Endothelial cell of umbilical vein (primary cell): Measurements from ENCODE around the gene CEP350. TPM values are rescaled to one million over a fixed set of nuclear protein-coding genes. Genes with fewer than 3 reads are reported as not detected.
A peak's percentile ranks its signal among the peaks of the same experiment; 100 is the strongest.

Source experiments
- BruUV-seq: library from RNA; stranded (reverse); fragments of 400-500 nt; replicated peaks from 2 replicates; lab custom pipeline; 2021; lab: Mats Ljungman, UMichigan
- CTCF ChIA-PET: fragments of 300-600, 350-600 bp; sonication (Branson Sonifier 250); formaldehyde crosslinking; loops from one replicate; lab custom pipeline; 2021; ENCODE audit warnings: antibody characterized with exemption, inconsistent platforms; lab: Charles Lee
- POLR2A ChIA-PET: fragments of 300-600, 350-600 bp; sonication (Branson Sonifier 250); formaldehyde crosslinking; loops from one replicate; lab custom pipeline; 2021; ENCODE audit warnings: antibody characterized with exemption, inconsistent platforms; lab: Charles Lee
- DNase-seq: peaks from one replicate; pipeline ENCODE4 v3.0.0-alpha.2; 2011; ENCODE audit warnings: low read depth, low spot score
- FAIRE-seq: peaks from 2 replicates; lab custom pipeline; 2011; peaks lifted over from hg19 to GRCh38; lab: Jason Lieb, UNC
- H2AFZ ChIP-seq: 2 replicates; pipeline ENCODE4 v1.6.0; 2012; ENCODE audit warnings: low read depth, low read length, control low read depth, inconsistent platforms
- H3K27ac ChIP-seq: 2 replicates; pipeline ENCODE4 v1.5.1; 2011; ENCODE audit warnings: low read depth, mild to moderate bottlenecking, control low read depth, low read length, moderate library complexity; ENCODE audit not compliant: insufficient read depth
- H3K27me3 ChIP-seq, 2 experiments: 2 replicates each; pipeline versions ENCODE4 v1.6.0 to v1.6.1; 2011; ENCODE audit warnings: low read length in 2 of 2, mixed read lengths in 1 of 2; ENCODE audit not compliant: control insufficient read depth in 2 of 2, insufficient read depth in 2 of 2
- H3K36me3 ChIP-seq, 2 experiments: 2 replicates in 1 of 2; 3 replicates in 1 of 2; pipeline ENCODE4 v1.5.1; 2011; ENCODE audit warnings: low read length in 2 of 2, mild to moderate bottlenecking in 1 of 2, moderate library complexity in 1 of 2; ENCODE audit not compliant: control insufficient read depth in 2 of 2, insufficient read depth in 2 of 2; ENCODE audit errors: extremely low read depth in 1 of 2
- H3K4me1 ChIP-seq: 3 replicates; pipeline ENCODE4 v1.5.1; 2011; ENCODE audit warnings: mild to moderate bottlenecking, low read length; ENCODE audit not compliant: control insufficient read depth, insufficient read depth; ENCODE audit errors: extremely low read depth
- H3K4me2 ChIP-seq: 2 replicates; pipeline ENCODE4 v1.6.1; 2011; ENCODE audit warnings: low read length, control low read depth, mixed read lengths; ENCODE audit not compliant: insufficient read depth
- H3K4me3 ChIP-seq, 3 experiments: fragments of 200-600 bp in 1 of 3; sonication (generic), shearing (Covaris generic) in 1 of 3; replicated peaks in 1 of 3; 2 replicates each; pipeline ENCODE4 v1.5.1; 2011 to 2016; ENCODE audit warnings: control low read depth in 3 of 3, low read length in 3 of 3, mild to moderate bottlenecking in 2 of 3, inconsistent platforms in 1 of 3, low read depth in 1 of 3, moderate library complexity in 1 of 3; ENCODE audit not compliant: insufficient read depth in 1 of 3
- H3K79me2 ChIP-seq: 2 replicates; pipeline ENCODE4 v1.6.0; 2012; ENCODE audit warnings: low read length, inconsistent platforms; ENCODE audit not compliant: control insufficient read depth, insufficient read depth
- H3K9ac ChIP-seq: replicated peaks from 2 replicates; pipeline ENCODE3; 2011; ENCODE audit warnings: low read length, control low read depth; ENCODE audit not compliant: insufficient read depth; ENCODE audit errors: extremely low read depth
- H3K9me1 ChIP-seq: replicated peaks from 3 replicates; pipeline ENCODE4 v1.6.0; 2011; ENCODE audit warnings: mild to moderate bottlenecking, low read length; ENCODE audit not compliant: control insufficient read depth, insufficient read depth; ENCODE audit errors: extremely low read depth
- H3K9me3 ChIP-seq: replicated peaks from 2 replicates; pipeline ENCODE4 v1.5.1; 2012; ENCODE audit warnings: low read length, inconsistent platforms; ENCODE audit not compliant: control insufficient read depth, insufficient read depth
- H4K20me1 ChIP-seq: replicated peaks from 2 replicates; pipeline ENCODE3; 2011; ENCODE audit warnings: mild to moderate bottlenecking, low read length; ENCODE audit not compliant: control insufficient read depth, insufficient read depth; ENCODE audit errors: extremely low read depth
- EZH2 ChIP-seq: IDR thresholded peaks from 2 replicates; pipeline ENCODE4 v1.6.1; 2012; ENCODE audit warnings: borderline replicate concordance, low read depth, mild to moderate bottlenecking, moderate library complexity, low read length, inconsistent platforms; ENCODE audit not compliant: severe bottlenecking
- FOS ChIP-seq: IDR thresholded peaks from 2 replicates; pipeline ENCODE4 v1.6.1; 2011; ENCODE audit warnings: mild to moderate bottlenecking, low read length, moderate library complexity, borderline replicate concordance; ENCODE audit not compliant: insufficient read depth
- JUN ChIP-seq: IDR thresholded peaks from 2 replicates; pipeline ENCODE4 v1.6.1; 2011; ENCODE audit warnings: borderline replicate concordance, low read depth; ENCODE audit not compliant: insufficient read length, insufficient read depth
- dilution Hi-C: fragments of 300-500 bp; cut with MboI; formaldehyde crosslinking; loops from one replicate; pipeline ENCODE4 v1.15.0; 2019; ENCODE audit warnings: low sequenced_read_pairs; ENCODE audit not compliant: extremely low pct_ligation_motif_present
- intact Hi-C: fragments of 100-400 bp; cut with micrococcal nuclease; formaldehyde crosslinking; loops from one replicate; pipeline ENCODE4 v1.10.0; 2022
- polyA plus RNA-seq, 4 experiments: library from polyadenylated mRNA; depleted of rRNA in 3 of 4; stranded (reverse) in 3 of 4; unstranded in 1 of 4; fragments of >200 nt; gene quantifications; 2 replicates each; pipeline versions ENCODE4 v1.2.1 to v1.2.3, GENCODE V29; 2011 to 2012; ENCODE audit warnings: missing spikeins in 1 of 4
- total RNA-seq: library from RNA; stranded (reverse); gene quantifications from 2 replicates; pipeline ENCODE4 v1.2.3, GENCODE V29; 2021
- TF ChIP-seq, protein P1 (sequence below), 2 donors: IDR thresholded peaks; 1 replicate in 1 of 2; 2 replicates in 1 of 2; pipeline ENCODE4 v1.5.1; 2011; ENCODE audit warnings: low read length in 2 of 2, mild to moderate bottlenecking in 2 of 2, moderate library complexity in 2 of 2, control low read depth in 1 of 2, inconsistent platforms in 1 of 2, low read depth in 1 of 2; ENCODE audit not compliant: insufficient read depth in 1 of 2; ENCODE audit errors: extremely low read depth in 1 of 2
- TF ChIP-seq, protein P2 (sequence below): IDR thresholded peaks from 2 replicates; pipeline ENCODE4 v1.6.1; 2011; ENCODE audit not compliant: insufficient read depth, insufficient read length

CEP350 gene
- total and polyA plus RNA-seq, 2 donors (not counting 3 experiments of a cell fraction or from before 2014, with no cell fraction given), result 4.8 to 30.1 TPM

DNA sequence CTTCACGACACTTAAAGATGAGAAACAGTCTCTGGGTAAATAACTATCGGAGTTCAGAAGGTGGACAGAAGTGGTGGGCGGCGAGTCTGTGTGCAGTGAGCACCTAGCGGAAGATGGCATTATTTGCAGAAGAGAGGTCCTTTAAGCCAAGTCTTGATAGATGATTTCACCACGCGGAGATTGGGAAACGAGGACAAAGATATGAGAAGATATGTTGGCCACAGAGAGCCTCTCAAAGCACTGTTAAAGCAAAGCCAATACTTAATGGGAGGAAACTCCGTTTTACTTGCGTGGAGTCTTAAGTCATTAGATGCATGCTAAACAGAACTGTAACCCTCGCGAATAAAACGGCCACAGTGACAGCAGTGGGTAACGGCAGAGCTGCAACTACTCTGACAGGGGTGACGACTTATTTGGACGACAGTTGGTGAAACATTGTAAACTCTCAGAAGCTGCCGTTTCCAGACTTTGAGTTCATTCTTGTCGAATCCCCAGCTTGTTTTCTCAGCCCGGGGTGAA is 577 bp upstream of the CEP350 start:
- peak overlapping the region; percentile 94 for H2AFZ ChIP-seq
- no peak for DNase-seq

More for the DNA sequence above, 577 bp upstream of the CEP350 start:
- H3K4me2 ChIP-seq, result peak overlapping the region; percentile 74
- no peaks in the 10 kb centered on the region for H3K27me3 ChIP-seq
- peak overlapping the region; percentile 10 to 95 (median 63) for H3K4me3 ChIP-seq
- H3K9ac ChIP-seq, result peak overlapping the region; percentile 53
- ChIA-PET CTCF (interaction anchor here (0.7 to 1.5 kb wide), 8 partner anchors 13 to 215 kb away, joined by 3 to 4 read pairs (median 3); no protein-coding TSS in a partner anchor), POLR2A (interaction anchor here (0.5 to 1.0 kb wide), 3 partner anchors 71 to 399 kb away, joined by 3 to 5 read pairs (median 4); partner anchors contain the start of gene QSOX1)
- no peaks in the 10 kb centered on the region for H3K9me1 ChIP-seq
- dilution Hi-C loops (no loop called here), intact Hi-C loops (loop anchor here (1.0 kb wide), 4 partner anchors 72 to 214 kb away; partner anchors contain the start of genes QSOX1 and TOR1AIP1)
- H3K79me2 ChIP-seq, result peaks cover 35% of the 10 kb centered on the region
- no peaks in the 10 kb centered on the region for H3K9me3 ChIP-seq
- peak overlapping the region; percentile 7 for H3K27ac ChIP-seq
- peaks cover 22% of the 10 kb centered on the region for H3K4me1 ChIP-seq
- TF ChIP-seq EZH2 (no peak), JUN (no peak), FOS (no peak)
- TF ChIP-seq, protein P1, sequence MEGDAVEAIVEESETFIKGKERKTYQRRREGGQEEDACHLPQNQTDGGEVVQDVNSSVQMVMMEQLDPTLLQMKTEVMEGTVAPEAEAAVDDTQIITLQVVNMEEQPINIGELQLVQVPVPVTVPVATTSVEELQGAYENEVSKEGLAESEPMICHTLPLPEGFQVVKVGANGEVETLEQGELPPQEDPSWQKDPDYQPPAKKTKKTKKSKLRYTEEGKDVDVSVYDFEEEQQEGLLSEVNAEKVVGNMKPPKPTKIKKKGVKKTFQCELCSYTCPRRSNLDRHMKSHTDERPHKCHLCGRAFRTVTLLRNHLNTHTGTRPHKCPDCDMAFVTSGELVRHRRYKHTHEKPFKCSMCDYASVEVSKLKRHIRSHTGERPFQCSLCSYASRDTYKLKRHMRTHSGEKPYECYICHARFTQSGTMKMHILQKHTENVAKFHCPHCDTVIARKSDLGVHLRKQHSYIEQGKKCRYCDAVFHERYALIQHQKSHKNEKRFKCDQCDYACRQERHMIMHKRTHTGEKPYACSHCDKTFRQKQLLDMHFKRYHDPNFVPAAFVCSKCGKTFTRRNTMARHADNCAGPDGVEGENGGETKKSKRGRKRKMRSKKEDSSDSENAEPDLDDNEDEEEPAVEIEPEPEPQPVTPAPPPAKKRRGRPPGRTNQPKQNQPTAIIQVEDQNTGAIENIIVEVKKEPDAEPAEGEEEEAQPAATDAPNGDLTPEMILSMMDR (IDR thresholded peaks at IDR 0.05; ENCODE audit: extremely low read depth in 1 of 2, insufficient read depth in 1 of 2, low read depth in 1 of 2, low read length in 2 of 2), result peak; percentile 12 to 32
- TF ChIP-seq, protein P2, sequence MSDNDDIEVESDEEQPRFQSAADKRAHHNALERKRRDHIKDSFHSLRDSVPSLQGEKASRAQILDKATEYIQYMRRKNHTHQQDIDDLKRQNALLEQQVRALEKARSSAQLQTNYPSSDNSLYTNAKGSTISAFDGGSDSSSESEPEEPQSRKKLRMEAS, result no peak
- BruUV-seq, result TSS peak; percentile 88
- H3K36me3 ChIP-seq, result no peaks in the 10 kb centered on the region
- peaks cover 2% of the 10 kb centered on the region for H4K20me1 ChIP-seq
- FAIRE-seq, result no peak
